Measurements from ENCODE around the gene TXK.

DNA sequence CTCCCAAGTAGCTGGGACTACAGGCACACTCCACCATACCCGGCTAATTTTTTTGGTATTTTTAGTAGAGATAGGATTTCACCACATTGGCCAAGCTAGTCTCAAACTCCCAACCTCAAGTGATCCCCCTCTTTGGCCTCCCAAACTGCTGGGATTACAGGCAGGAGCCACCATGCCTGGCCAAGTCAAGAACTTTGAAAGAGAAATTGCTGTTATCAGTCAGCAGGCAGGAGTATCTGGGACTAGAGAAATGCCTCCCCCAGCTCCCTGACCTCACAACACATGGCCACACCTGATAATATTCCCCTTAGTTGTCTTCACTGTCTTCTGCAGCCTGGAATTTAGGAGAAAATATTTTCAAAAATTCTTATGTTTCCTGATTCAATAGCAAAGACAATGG, 7.4 kb downstream of the TXK start:
- no peak for TF ChIP-seq CTCF (IDR thresholded peaks at IDR 0.05 in 2 of 3, conservative IDR thresholded peaks at IDR 0.05 in 1 of 3; ENCODE audit: borderline replicate concordance in 1 of 3, insufficient read depth in 1 of 3, low read depth in 2 of 3, low read length in 2 of 3)
- TF ChIP-seq EZH2 (IDR thresholded peaks at IDR 0.05) = no peak
- TF ChIP-seq, protein P1, sequence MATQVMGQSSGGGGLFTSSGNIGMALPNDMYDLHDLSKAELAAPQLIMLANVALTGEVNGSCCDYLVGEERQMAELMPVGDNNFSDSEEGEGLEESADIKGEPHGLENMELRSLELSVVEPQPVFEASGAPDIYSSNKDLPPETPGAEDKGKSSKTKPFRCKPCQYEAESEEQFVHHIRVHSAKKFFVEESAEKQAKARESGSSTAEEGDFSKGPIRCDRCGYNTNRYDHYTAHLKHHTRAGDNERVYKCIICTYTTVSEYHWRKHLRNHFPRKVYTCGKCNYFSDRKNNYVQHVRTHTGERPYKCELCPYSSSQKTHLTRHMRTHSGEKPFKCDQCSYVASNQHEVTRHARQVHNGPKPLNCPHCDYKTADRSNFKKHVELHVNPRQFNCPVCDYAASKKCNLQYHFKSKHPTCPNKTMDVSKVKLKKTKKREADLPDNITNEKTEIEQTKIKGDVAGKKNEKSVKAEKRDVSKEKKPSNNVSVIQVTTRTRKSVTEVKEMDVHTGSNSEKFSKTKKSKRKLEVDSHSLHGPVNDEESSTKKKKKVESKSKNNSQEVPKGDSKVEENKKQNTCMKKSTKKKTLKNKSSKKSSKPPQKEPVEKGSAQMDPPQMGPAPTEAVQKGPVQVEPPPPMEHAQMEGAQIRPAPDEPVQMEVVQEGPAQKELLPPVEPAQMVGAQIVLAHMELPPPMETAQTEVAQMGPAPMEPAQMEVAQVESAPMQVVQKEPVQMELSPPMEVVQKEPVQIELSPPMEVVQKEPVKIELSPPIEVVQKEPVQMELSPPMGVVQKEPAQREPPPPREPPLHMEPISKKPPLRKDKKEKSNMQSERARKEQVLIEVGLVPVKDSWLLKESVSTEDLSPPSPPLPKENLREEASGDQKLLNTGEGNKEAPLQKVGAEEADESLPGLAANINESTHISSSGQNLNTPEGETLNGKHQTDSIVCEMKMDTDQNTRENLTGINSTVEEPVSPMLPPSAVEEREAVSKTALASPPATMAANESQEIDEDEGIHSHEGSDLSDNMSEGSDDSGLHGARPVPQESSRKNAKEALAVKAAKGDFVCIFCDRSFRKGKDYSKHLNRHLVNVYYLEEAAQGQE (IDR thresholded peaks at IDR 0.05; ENCODE audit: low read depth) = no peak

Measured in HCT116 (cell line).